ENCODE results near the gene ZNF524. TPM values are rescaled to one million over a fixed set of nuclear protein-coding genes. Genes with fewer than 3 reads are reported as not detected.

The ZNF524 gene
- total and polyA plus RNA-seq, 4 donors = 12.6 to 62.5 (median 28.2) TPM

- no peak for DNase-seq
- ATAC-seq (ENCODE audit: insufficient read depth, low FRiP score) = no peak
- WGBS, 2 donors = 79 to 82% methylated on average over 22 of the region's 22 CpGs
- peaks cover 0 to 22% (median 0%) of the 10 kb centered on the region in 5 donors for H3K4me1 ChIP-seq (ENCODE audit: control insufficient read depth in 5 of 5, insufficient read depth in 5 of 5, low read length in 5 of 5)
- no peaks in the 10 kb centered on the region for H3K27me3 ChIP-seq (ENCODE audit: control insufficient read depth in 3 of 3, insufficient read depth in 3 of 3, low read length in 2 of 3)
- no peak for TF ChIP-seq CTCF (IDR thresholded peaks at IDR 0.05; ENCODE audit: control extremely low read depth, extremely low read depth)
- H3K9me3 ChIP-seq (ENCODE audit: control insufficient read depth in 4 of 4, insufficient read depth in 3 of 4, low read length in 3 of 4) = no peaks in the 10 kb centered on the region
- no peak overlapping the region for H3K9ac ChIP-seq (ENCODE audit: insufficient read depth in 1 of 2, low read length in 2 of 2)
- H3K27ac ChIP-seq (ENCODE audit: low read depth in 1 of 2, low read length in 1 of 2) = peak overlapping the region in 1 of 2 donors; percentile 87
- H3K4me3 ChIP-seq = no peak overlapping the region
- peaks cover 0 to 8% (median 4%) of the 10 kb centered on the region in 4 donors for H3K36me3 ChIP-seq (ENCODE audit: control insufficient read depth in 4 of 4, insufficient read depth in 4 of 4, low read length in 4 of 4)
Measured at GRCh38 chr19:55603581-55604292, 3.6 kb downstream of the ZNF524 start.

DNA sequence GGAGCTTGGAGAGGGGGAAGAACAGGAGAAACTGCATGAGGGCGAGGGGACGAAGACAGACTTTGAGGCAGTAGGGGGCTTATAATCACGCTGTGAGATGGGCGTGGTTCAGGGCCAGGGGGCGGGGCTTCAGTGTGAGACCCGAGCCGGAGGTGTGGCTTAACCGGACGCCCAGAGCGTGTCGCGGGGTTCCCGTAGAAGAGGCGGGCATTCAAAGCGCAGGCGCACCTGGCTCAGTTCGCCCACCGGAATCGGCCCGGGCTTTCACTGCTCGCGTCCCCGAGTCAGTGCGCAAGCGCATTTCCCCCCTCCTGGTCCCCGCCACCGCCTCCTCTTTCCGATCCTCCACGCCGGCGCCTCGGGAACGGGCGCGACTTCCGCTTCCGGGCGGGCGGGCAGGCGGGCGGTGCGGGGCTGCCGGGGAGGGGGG lies 5.1 kb downstream of the ZNF524 start:
- DNase-seq = peak; percentile 98
- peak overlapping the region; percentile 95 to 98 for H3K27ac ChIP-seq (ENCODE audit: low read depth in 1 of 2, low read length in 1 of 2)
- peaks cover 0 to 21% (median 0%) of the 10 kb centered on the region in 5 donors for H3K4me1 ChIP-seq (ENCODE audit: control insufficient read depth in 5 of 5, insufficient read depth in 5 of 5, low read length in 5 of 5)
- peak; percentile 86 for ATAC-seq (ENCODE audit: insufficient read depth, low FRiP score)
- no peaks in the 10 kb centered on the region for H3K9me3 ChIP-seq (ENCODE audit: control insufficient read depth in 4 of 4, insufficient read depth in 3 of 4, low read length in 3 of 4)
- H3K36me3 ChIP-seq (ENCODE audit: control insufficient read depth in 4 of 4, insufficient read depth in 4 of 4, low read length in 4 of 4) = peaks cover 0 to 15% (median 13%) of the 10 kb centered on the region in 4 donors
- H3K9ac ChIP-seq (ENCODE audit: insufficient read depth in 1 of 2, low read length in 2 of 2) = no peak overlapping the region
- H3K27me3 ChIP-seq (ENCODE audit: control insufficient read depth in 3 of 3, insufficient read depth in 3 of 3, low read length in 2 of 3) = no peaks in the 10 kb centered on the region
- no peak for TF ChIP-seq CTCF (IDR thresholded peaks at IDR 0.05; ENCODE audit: control extremely low read depth, extremely low read depth)
- WGBS, 2 donors = 0% methylated on average over 34 to 43 of the region's 43 CpGs
- peak overlapping the region; percentile 78 for H3K4me3 ChIP-seq

DNA sequence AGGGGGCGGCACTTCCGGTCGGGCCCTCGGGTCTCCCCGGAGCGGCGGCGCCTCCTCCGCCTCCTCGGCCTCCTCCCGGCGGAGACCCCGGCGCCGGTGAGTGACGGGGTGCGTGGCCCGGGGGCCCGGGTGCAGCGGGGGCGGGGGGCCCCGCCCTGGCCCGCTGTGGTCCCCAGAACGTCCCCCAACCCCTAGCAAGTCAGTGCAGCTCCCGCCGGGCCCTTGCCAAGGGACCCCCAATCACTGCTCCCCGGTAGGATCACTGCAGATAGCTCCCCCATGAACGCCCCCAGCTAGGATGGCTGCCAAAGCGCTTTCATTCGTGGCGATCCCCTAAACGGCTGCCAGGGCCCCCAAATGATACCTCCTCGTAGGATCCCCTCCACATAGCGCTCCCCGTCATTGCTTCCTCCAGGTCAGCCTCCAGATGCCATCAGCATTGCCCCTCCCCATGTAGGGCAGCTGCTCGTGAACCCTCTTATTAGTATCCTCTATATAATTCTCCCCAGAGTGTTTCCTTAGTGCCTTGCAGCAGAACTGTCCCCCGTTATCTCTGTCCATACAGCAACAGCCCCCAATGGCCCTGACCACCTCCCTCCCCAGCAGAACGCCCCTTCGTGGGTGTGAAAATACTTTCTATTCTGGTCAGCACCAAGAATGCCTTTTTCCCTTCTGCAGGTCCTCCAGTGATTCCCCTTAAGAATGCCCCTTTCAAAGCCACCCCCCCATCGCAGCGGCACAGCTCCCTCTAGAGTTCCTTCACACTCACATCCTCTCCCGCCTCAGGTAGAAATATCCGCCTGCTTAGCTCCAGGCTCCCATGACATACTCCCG lies 5.8 kb downstream of the ZNF524 start, which contains the start of gene ZNF865:
ZNF865 (plus strand) TSS at position 11 of the 834 bp plus-strand sequence. CDS start 7,972 bp downstream, outside the sequence.
- Histone ChIP-seq H3K4me1 (ENCODE audit: control insufficient read depth in 5 of 5, insufficient read depth in 5 of 5, low read length in 5 of 5) (peaks cover 0 to 19% (median 1%) of the 10 kb centered on the region in 5 donors), H3K9me3 (ENCODE audit: control insufficient read depth in 4 of 4, insufficient read depth in 3 of 4, low read length in 3 of 4) (no peaks in the 10 kb centered on the region), H3K9ac (ENCODE audit: insufficient read depth in 1 of 2, low read length in 2 of 2) (peak within 1 kb of the TSS; percentile 31 to 78), H3K36me3 (ENCODE audit: control insufficient read depth in 4 of 4, insufficient read depth in 4 of 4, low read length in 4 of 4) (peaks cover 0 to 19% (median 13%) of the 10 kb centered on the region in 4 donors), H3K4me3 (peak within 1 kb of the TSS; percentile 78), H3K27ac (ENCODE audit: low read depth in 1 of 2, low read length in 1 of 2) (peak within 1 kb of the TSS; percentile 95 to 98), H3K27me3 (ENCODE audit: control insufficient read depth in 3 of 3, insufficient read depth in 3 of 3, low read length in 2 of 3) (no peaks in the 10 kb centered on the region)
- TF ChIP-seq CTCF (IDR thresholded peaks at IDR 0.05; ENCODE audit: control extremely low read depth, extremely low read depth) = peak; percentile 46
- ATAC-seq (ENCODE audit: insufficient read depth, low FRiP score) (peak; percentile 49), DNase-seq (peak; percentile 84 to 88 (median 85))
- 0% methylated on average over 20 to 44 of the region's 44 CpGs for WGBS, 2 donors

All from lung (tissue), 12 donors.